ENCODE measurements around the gene SRI. TPM values are rescaled to one million over a fixed set of nuclear protein-coding genes. Genes with fewer than 3 reads are reported as not detected.

Gene SRI
- total RNA-seq, 1 experiment from 2014 or later: 110 TPM

Other genes starting within 250 kb of the SRI start
- gene STEAP4, start 86.9 kb upstream of the SRI start, total RNA-seq (2022): not detected in 2 replicates

All from MCF 10A (cell line).